OCI-LY1 (cell line): ENCODE results near the gene CPA4.

Experiments used
- H2AFZ ChIP-seq: fragments of 200-600 bp; sonication (generic), shearing (Covaris generic); 2 replicates; pipeline ENCODE4 v1.6.0; 2014; ENCODE audit warnings: antibody characterized with exemption, mild to moderate bottlenecking, low read length
- H3F3A ChIP-seq: fragments of 200-600 bp; sonication (generic), shearing (Covaris generic); 2 replicates; pipeline ENCODE4 v1.6.0; 2014; ENCODE audit warnings: mild to moderate bottlenecking, antibody characterized with exemption, low read length, moderate library complexity; ENCODE audit not compliant: insufficient read depth
- H3K27ac ChIP-seq: fragments of 200-600 bp; sonication (generic); 2 replicates; pipeline ENCODE4 v1.5.1; 2014; ENCODE audit warnings: low read length, mixed run types, mild to moderate bottlenecking, low read depth; ENCODE audit not compliant: poor library complexity, severe bottlenecking
- H3K27me3 ChIP-seq: fragments of 200-600 bp; sonication (generic); 2 replicates; pipeline ENCODE4 v1.6.0; 2014; ENCODE audit warnings: antibody characterized with exemption, mild to moderate bottlenecking, low read length, moderate library complexity; ENCODE audit not compliant: insufficient read depth
- H3K36me3 ChIP-seq: fragments of 200-600 bp; sonication (generic); 2 replicates; pipeline ENCODE4 v1.6.1; 2014; ENCODE audit warnings: mild to moderate bottlenecking, antibody characterized with exemption, low read length, moderate library complexity, mixed read lengths; ENCODE audit not compliant: insufficient read depth
- H3K4me1 ChIP-seq: fragments of 200-600 bp; sonication (generic); 2 replicates; pipeline ENCODE4 v1.5.1; 2014; ENCODE audit warnings: mild to moderate bottlenecking, low read length, moderate library complexity; ENCODE audit not compliant: insufficient read depth, severe bottlenecking
- H3K4me2 ChIP-seq: fragments of 200-600 bp; sonication (generic), shearing (Covaris generic); 2 replicates; pipeline ENCODE4 v1.6.1; 2014; ENCODE audit warnings: low read length
- H3K4me3 ChIP-seq: fragments of 200-600 bp; sonication (generic); 2 replicates; pipeline ENCODE4 v1.5.1; 2014; ENCODE audit warnings: low read length, low read depth, mild to moderate bottlenecking, mixed read lengths; ENCODE audit not compliant: poor library complexity, severe bottlenecking
- H3K79me2 ChIP-seq: fragments of 200-600 bp; shearing (Covaris generic); 2 replicates; pipeline ENCODE4 v1.6.1; 2016; ENCODE audit warnings: mixed run types, low read length, mixed read lengths; ENCODE audit not compliant: insufficient read depth
- H3K9ac ChIP-seq: fragments of 200-600 bp; sonication (generic), shearing (Covaris generic); 2 replicates; pipeline ENCODE4 v1.6.1; 2014; ENCODE audit warnings: mild to moderate bottlenecking, low read length, mixed read lengths
- H3K9me2 ChIP-seq: fragments of 200-600 bp; sonication (generic), shearing (Covaris generic); 2 replicates; pipeline ENCODE4 v1.6.1; 2014; ENCODE audit warnings: low read depth, mild to moderate bottlenecking, low read length, mixed read lengths
- H3K9me3 ChIP-seq: fragments of 200-600 bp; shearing (Covaris generic); 2 replicates; pipeline ENCODE4 v1.6.1; 2014; ENCODE audit warnings: low read length, mixed read lengths
- H4K20me1 ChIP-seq: fragments of 200-600 bp; sonication (generic), shearing (Covaris generic); 2 replicates; pipeline ENCODE4 v1.6.0; 2016; ENCODE audit warnings: mild to moderate bottlenecking, low read length; ENCODE audit not compliant: insufficient read depth
- CTCF ChIP-seq: fragments of 200-600 bp; sonication (generic), shearing (Covaris generic); IDR thresholded peaks from 2 replicates; pipeline ENCODE4 v1.5.1; 2017; ENCODE audit warnings: mild to moderate bottlenecking, antibody characterized with exemption, low read length, moderate library complexity, mixed read lengths
- EZH2 ChIP-seq: fragments of 200-600 bp; sonication (generic), shearing (Covaris generic); IDR thresholded peaks from 2 replicates; pipeline ENCODE4 v1.8.0; 2017; ENCODE audit warnings: borderline replicate concordance, mixed run types, mild to moderate bottlenecking, antibody characterized with exemption, low read length, moderate library complexity, mixed read lengths

Gene CPA4

DNA sequence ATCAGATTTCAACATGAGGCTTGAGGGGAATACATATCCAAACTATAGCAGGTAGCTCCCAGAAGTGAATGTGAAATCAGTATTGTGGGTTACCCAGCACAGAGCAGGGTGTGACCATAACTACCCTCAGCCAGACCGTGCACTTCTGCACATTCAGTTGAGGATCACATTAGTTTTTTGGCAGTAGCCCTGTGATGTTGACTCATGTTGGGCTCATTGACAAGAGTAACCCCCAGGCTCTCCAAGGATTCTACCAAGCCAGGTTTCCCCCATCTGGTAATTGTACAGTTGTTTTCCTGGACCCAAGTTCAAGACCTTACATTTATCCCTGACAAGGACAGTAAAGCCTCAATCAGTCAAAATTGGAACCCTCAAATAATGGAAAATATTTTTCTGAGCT is 11.7 kb upstream of the CPA4 start:
- Histone ChIP-seq H3K27ac (no peak overlapping the region), H3K9me3 (no peaks in the 10 kb centered on the region), H3K36me3 (no peaks in the 10 kb centered on the region), H3K27me3 (peaks cover 14% of the 10 kb centered on the region; the same call in 1 of the 2 replicates), H3K4me2 (no peak overlapping the region), H3K9me2 (no peaks in the 10 kb centered on the region), H4K20me1 (no peaks in the 10 kb centered on the region), H3K79me2 (no peaks in the 10 kb centered on the region), H3K9ac (no peak overlapping the region), H2AFZ (no peak overlapping the region), H3F3A (no peaks in the 10 kb centered on the region), H3K4me1 (no peaks in the 10 kb centered on the region), H3K4me3 (no peak overlapping the region)
- no peak for TF ChIP-seq EZH2
- TF ChIP-seq CTCF, result no peak

DNA sequence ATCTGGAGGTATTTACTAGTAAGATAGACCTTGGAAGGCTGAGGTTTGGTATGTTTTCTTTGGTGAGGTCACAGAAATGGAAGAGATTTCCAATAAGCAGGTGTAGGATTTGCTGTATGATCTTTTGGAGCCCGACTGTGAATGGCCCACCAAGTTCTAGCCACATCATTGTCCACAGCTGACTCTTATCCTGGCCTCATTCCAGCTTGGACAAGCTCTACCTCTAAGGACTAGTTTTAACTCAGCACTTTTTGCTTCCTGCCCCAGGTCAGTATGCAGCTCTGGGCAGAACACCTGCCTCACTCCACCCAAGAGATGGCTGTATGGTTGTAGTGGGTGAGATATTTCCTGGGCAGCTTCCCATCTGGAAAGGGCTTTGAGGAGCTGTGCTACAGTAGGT is 6.1 kb upstream of the CPA4 start:
- no peak overlapping the region for H3K9ac ChIP-seq
- TF ChIP-seq EZH2 (no peak), CTCF (no peak)
- H3F3A ChIP-seq, result no peaks in the 10 kb centered on the region
- H3K79me2 ChIP-seq, result no peaks in the 10 kb centered on the region
- no peak overlapping the region for H3K4me2 ChIP-seq
- H3K36me3 ChIP-seq, result no peaks in the 10 kb centered on the region
- H3K27me3 ChIP-seq, result 0 out of 2 replicates have a peak, but pooled peaks cover 2% of the 10 kb centered on the region
- H3K4me1 ChIP-seq, result peaks cover 16% of the 10 kb centered on the region
- H3K4me3 ChIP-seq, result no peak overlapping the region
- no peaks in the 10 kb centered on the region for H4K20me1 ChIP-seq
- no peak overlapping the region for H2AFZ ChIP-seq
- no peaks in the 10 kb centered on the region for H3K9me3 ChIP-seq
- no peak overlapping the region for H3K27ac ChIP-seq
- H3K9me2 ChIP-seq, result no peaks in the 10 kb centered on the region

DNA sequence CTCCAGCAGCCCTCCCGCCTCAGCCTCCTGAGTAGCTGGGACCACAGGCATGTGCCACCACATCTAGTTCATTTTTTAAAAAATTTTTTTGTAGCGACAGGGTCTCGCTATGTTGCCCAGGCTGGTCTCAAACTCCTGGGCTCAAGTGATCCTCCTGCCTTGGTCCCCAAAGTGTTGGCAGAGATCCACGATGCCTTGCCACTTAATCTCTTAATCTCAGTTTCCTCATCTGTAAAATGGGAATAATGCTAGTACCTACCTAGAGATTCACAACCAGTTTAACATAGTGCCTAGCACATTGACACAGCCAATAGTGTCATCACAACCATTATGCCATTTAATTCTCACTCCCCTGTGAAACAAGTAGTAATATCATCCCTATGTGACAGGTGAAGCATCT is 4.8 kb upstream of the CPA4 start:
- TF ChIP-seq CTCF (no peak), EZH2 (no peak)
- no peak overlapping the region for H3K27ac ChIP-seq
- H4K20me1 ChIP-seq, result no peaks in the 10 kb centered on the region
- no peak overlapping the region for H2AFZ ChIP-seq
- H3K9ac ChIP-seq, result no peak overlapping the region
- H3K27me3 ChIP-seq, result no peaks in the 10 kb centered on the region
- H3K36me3 ChIP-seq, result no peaks in the 10 kb centered on the region
- peaks cover 18% of the 10 kb centered on the region for H3K4me1 ChIP-seq
- no peaks in the 10 kb centered on the region for H3K9me3 ChIP-seq
- H3K4me2 ChIP-seq, result no peak overlapping the region
- no peaks in the 10 kb centered on the region for H3K79me2 ChIP-seq
- H3K4me3 ChIP-seq, result no peak overlapping the region
- H3K9me2 ChIP-seq, result no peaks in the 10 kb centered on the region
- H3F3A ChIP-seq, result no peaks in the 10 kb centered on the region
